GM19455 (cell line): ENCODE measurements around the gene LRRC8E.

Experiments used
- ATAC-seq: cut with Tn5 transposase; IDR thresholded peaks from one replicate; pipeline ENCODE4 v1.9.1; 2021; ENCODE audit not compliant: unreplicated experiment

LRRC8E gene

GRCh38 chr19:7918615-7919421, 30.5 kb downstream of the LRRC8E start:
- no peak for ATAC-seq

DNA sequence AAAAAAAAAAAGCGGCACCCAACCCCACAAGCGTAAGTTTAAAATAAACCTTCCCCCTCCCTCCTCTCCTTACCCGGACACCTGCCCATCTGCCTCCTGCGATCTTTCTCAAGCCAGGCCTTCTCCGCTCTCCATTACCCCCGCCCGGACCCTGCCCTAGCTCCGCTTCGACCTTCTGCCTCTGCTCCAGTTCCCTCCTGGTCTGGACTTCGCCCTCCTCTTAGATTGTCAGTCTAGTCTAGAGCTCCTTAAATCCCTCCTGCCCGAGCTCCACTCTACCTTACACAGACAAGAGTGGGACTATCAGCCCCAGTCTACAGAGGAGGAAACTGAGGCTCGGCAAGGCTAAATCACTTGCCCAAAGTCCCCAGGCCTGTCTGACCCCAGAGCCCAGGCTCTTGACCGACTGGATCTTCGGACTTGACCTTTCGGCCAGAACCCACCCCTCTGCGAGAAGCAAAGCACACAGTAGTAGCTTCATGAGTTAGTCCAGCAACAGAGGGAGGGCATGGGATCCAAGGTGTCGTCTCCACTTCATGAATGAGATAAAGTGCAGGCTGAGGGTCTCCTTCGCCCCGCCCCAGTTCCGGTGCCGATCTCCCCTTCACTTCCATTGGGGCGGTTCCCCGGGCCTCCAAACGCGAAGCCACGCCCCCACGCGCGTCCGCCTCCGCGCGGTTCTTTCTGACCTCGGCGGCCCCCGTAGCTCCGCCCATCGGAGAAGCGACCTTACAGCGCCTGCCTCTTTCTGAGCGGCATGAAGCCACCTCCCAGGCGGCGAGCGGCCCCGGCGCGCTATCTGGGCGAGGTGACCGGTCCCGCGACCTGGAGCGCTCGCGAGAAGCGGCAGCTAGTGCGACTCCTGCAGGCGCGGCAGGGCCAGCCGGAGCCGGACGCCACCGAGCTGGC, 31.6 kb downstream of the LRRC8E start, which contains the start of gene SNAPC2:
Gene SNAPC2 (plus strand): TSS at position 729 of the 909 bp plus-strand sequence. CDS start 29 bp downstream, at position 758.
- peak; percentile 62 for ATAC-seq

DNA sequence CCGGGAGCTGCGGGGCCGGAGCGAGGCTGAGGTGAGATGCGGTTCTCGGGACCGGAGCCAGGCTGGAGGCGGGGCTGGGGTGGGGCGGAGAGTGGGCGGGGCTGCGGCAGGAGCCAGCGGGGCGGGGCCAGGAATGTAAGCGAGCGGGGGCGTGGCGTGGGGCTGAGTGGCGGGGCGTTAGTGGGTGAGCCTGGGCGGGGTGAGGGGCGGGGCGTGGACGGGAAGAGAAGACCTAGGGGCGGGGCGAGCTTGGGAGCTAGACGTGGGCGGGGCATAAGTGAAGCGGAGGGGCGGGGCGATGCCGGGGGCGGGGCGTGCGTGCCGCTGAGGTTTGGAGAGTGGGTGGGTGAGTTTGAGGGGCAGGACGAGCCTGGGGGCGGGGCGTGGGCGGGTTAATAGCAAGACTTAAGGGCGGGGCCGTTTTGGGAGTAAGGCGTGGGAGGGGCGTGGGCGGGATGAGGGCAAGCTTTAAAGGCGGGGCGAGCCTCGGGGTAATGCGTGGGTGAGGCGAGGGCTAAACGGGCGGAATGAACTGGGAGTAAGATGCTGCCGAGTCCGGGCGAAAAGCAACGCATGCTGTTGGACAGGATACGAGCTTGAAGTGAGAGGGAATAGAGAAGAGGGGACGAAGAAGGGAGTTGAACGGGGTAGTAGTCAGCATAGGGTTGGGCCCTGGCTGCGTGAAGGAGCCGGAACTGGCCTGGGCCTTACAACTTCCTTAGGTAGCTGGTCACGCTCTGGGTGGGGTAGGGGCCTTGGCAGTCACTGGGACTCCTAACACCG, 32.4 kb downstream of the LRRC8E start:
- peak; percentile 36 for ATAC-seq

GRCh38 chr19:7921302-7921966, 33.1 kb downstream of the LRRC8E start:
- ATAC-seq: no peak

DNA sequence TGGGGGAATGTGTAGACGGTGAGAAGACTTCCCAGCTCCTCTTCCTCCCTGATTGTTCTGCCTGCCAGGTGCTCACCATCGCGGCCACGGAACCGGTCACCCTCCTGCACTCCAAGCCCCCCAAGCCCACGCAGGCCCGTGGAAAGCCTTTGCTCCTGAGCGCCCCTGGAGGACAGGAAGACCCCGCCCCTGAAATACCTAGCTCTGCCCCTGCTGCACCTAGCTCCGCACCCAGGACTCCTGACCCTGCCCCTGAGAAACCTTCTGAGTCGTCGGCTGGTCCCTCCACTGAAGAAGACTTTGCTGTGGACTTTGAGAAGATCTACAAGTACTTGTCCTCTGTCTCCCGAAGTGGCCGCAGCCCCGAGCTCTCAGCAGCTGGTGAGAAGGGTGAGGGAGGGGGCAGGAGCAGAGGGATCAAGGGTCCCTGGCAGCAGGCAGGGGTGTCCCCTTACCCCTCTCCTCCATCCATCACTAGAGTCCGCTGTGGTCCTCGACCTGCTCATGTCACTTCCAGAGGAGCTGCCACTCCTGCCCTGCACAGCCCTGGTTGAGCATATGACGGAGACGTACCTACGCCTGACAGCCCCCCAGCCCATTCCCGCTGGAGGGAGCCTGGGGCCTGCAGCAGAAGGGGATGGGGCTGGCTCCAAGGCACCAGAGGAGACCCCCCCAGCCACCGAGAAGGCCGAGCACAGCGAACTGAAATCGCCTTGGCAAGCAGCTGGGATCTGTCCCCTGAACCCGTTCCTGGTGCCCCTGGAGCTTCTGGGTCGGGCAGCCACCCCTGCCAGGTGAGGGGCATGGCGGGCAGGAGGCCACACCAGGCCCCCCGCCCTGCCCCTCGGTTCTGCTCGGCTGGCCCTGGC, 33.9 kb downstream of the LRRC8E start:
- ATAC-seq: no peak

DNA sequence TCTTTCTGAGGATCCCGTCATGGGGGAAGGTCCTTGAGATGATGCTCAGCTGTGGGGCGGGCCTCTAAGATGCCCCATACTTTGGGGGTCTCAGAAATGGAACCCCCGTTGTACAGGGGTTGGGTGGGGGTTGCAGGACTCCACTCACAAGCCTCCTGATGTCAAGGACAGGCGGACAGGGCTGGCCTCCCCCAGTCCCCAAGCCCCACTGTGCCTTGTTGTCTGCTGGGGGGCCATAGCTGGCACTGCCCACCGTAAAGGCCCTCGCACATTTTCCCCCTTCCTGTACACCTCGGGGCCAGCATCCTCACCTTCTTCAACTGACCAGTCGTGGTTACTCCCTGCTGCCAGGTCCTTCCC, 34.5 kb downstream of the LRRC8E start:
- ATAC-seq: no peak

DNA sequence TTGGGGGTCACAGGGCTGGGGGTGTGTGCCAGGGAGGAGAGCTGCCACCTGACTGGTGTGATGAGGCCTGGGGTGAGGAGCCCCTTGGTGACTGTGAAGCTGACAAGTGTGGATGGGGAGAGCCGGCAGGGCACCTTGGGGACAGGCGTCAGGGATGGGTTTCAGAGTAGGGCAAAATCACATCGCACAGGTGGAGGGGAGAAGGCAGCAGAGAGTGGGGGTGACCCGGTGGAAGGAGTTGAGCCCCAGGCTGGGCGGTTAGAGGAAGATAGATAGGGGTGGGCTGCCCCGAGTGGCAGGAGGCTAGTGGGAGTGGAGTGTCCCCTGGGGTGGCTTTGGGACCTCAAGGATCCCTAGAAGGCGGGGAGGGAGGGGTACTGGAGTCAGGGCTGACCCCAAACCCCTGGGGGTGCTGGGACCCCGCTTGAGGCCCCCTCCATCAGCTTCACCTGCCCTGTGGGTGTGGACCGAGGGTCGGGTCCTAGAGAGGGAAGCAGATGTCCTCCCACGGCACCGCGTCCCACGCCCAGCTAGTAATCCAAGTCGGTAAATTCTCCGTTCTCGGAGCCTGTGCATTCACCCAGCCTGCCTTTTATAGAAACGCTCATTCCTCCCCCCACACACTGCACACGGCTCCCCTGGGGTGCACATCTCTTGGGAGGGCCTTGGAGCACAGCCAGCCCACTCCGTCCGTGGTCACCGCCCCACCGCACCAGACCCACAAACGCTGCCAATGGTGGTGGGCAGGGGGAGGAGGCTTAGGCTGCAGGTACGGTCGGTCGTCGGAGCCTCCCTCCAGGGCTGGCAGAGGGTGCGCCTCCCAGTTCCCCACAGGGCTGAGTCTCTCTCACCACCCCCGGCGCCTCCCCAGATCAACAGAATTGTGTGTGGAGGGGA, 35.2 kb downstream of the LRRC8E start:
- no peak for ATAC-seq

GRCh38 chr19:7924241-7924640, 35.9 kb downstream of the LRRC8E start:
- no peak for ATAC-seq

DNA sequence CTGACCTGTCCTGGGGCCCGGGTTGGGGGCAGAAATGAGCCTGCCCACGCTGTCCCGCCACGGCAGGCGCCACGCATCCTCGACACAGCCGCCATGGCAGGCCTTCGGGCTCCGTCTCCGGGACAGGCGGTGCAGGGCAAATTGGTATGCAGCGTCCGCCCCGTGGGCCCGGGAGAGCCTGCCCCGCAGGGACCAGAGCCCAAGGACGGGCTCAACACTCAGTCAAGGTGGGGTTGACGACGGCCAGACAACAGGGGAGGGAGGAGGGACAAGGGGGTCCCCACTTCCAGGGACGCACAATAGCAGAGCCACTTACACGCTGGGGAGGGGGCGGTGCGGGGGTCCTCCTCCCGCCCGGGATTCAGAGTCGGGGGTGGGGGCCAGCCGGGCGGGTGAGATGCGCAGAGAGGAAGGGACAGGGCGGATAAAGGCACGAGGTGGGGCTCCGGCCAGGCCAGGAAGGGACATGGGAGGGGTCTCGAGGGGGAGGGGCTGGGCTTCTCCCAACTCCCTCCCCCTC, 36.4 kb downstream of the LRRC8E start:
- no peak for ATAC-seq

GRCh38 chr19:7925171-7925851, 37.0 kb downstream of the LRRC8E start:
- ATAC-seq: no peak

DNA sequence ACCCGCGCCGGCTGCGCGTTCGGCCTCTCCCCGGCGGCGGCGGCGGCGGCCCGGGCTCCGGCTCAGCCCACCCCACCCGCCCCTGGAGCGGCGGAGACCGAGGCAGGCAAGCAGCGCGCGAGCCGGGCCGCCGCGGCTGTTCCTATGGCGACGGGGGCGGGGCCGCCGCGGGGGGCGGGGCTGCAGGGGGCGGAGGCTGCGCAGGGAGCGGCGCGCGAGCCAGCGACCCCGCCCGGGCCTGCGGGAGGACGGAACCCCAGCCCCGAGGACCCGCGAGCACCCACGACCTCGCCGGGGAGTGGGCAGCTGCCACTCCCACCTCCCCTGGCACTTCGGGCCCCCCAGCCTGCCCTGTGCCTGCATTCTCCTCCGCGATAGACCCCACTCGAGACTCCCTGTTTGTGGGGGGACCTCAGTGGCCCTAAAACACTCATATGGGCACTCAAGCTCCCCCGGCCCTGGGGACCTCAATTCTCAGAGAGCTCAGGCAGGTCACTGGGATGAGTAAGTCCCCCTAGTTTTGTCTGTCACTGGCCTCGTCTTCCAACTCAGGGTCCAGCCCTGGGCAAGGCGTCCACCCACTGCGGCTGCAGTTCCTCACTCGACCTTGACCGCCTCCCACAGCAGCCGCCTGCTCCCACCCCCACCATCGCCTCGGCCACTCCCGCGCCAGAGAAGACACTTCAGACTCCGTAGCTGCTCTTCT, 37.9 kb downstream of the LRRC8E start, which contains the start of gene CTXN1:
Gene CTXN1 (minus strand): TSS at position 115 of the 706 bp plus-strand sequence. CDS start 597 bp downstream, outside the sequence.
- ATAC-seq: no peak

GRCh38 chr19:7926727-7927604, 38.7 kb downstream of the LRRC8E start:
- ATAC-seq: no peak

DNA sequence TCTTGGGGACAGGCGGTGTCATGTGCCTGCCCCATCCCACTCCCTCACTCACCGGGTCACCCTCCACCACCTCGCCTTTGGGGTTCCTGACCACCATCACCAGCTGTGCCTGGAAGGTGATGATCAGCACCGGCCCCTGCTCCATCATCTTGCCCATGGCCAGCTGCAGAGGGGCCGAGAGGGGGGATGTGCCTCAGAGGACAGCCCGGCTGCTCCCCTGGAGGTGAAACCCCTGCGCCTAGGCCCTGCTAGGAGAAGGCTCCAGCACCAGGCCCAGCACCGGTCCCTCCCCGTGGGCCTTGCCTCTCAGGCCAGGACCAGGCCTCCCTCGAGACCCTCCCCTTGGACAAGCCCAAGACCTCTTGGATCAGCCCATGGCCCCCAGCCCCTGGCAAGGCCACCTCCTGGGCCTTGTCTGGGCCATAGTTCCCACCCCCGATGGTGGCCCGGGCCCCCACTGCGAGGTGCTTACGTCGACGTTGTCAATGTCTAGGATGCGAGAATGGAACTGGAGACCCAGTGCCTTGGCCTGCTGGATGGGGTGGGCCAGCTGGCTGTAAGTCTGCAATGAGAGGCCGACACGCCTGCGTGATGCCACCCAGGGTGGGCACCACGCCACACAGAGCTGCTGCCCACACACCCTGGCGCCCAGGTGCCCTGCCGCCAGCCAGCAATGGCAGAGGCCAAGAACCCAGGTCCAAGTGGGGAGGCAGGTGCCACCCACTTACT, 39.5 kb downstream of the LRRC8E start:
- ATAC-seq: no peak

GRCh38 chr19:7928334-7928706, 40.0 kb downstream of the LRRC8E start:
- ATAC-seq: no peak
